Right ventricle myocardium superior (tissue), 1 donor: Measurements from ENCODE around the gene TCAP. TPM values are rescaled to one million over a fixed set of nuclear protein-coding genes. Genes with fewer than 3 reads are reported as not detected.
"Not testable (repeated sequence)": the region's sequence is repeated elsewhere in the genome, so short reads cannot be mapped to it uniquely, and the experiment has no call there.

Experiments used
- ATAC-seq: fragments of 200-7000 bp; cut with Tn5 transposase; one replicate; pipeline ENCODE4 v1.9.1; 2020; ENCODE audit warnings: mild to moderate bottlenecking; ENCODE audit not compliant: poor library complexity
- DNase-seq: peaks from one replicate; pipeline ENCODE4 v3.0.0-alpha.2; 2020
- intact Hi-C: fragments of 100-400 bp; cut with DNase I; formaldehyde crosslinking; loops from one replicate; pipeline ENCODE4 v1.11.2; 2022
- total RNA-seq: library from RNA; stranded (reverse); fragmentation: NEBNext Ultra II Directional; extraction: Animal tissue kit (Norgen Biotek cat#: 25700); gene quantifications from one replicate; pipeline ENCODE4 v1.2.1, GENCODE V29; 2021
- donor health status: DM: no; HTN: yes; CAD: no; lungs with severe emphysema.

Gene TCAP
- total RNA-seq, 1 donor from 2014 or later: 5,900 TPM

DNA sequence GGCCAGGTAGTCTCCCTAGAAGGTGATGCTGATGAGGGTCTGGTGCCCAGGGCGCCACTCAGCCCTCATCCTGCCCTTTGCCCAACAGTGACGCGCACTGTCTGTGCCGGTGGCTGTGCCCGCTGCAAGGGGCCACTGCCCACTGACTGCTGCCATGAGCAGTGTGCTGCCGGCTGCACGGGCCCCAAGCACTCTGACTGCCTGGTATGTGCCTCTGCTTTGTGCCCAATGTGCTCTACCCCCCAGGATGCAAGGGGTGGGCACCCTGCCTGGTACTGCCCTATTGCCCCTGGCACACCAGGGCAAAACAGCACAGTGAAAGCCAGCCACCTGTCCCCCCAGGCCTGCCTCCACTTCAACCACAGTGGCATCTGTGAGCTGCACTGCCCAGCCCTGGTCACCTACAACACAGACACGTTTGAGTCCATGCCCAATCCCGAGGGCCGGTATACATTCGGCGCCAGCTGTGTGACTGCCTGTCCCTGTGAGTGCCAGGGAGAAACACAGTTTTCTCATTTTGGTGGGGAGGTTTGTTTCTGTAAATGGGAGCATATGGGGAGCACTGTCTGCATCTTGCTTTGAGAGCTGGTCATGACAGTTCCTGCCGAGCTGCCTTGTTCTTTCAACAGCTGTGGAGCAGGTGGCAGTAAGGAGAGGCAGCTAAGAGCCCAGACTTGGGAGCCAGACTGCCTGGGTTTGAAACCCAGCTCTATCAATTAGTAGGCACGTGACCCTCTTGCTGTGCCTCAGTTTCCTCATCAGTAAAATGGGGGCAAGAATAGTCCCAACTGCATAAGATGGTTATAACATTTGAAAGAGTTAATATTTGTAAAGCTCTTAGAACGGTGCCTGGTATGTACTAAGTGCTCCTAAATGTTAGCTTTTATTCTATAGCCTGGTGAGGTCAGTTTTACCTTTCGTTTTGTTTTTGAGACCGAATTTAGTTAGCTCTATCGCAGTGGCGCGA is 45.1 kb downstream of the TCAP start:
- intact Hi-C loops: no loop called here
- ATAC-seq: no peak

DNA sequence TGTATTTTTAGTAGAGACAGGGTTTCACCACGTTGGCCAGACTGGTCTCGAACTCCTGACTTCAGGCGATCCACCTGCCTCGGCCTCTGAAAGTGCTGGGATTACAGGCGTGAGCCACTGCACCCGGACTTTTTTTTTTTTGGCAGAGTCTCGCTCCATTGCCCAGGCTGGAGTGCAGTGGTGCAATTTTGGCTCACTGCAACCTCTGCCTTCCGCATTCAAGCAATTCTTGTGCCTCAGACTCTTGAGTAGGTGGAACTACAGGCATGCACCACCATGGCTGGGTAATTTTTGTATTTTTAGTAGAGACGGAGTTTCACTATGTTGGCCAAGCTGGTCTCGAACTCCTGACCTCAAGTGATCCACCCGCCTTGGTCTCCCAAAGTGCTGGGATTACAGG is 45.9 kb downstream of the TCAP start:
- DNase-seq, intact Hi-C loops, ATAC-seq: not testable (repeated sequence)

More for the DNA sequence above, 45.1 kb downstream of the TCAP start:
- no peak for DNase-seq

DNA sequence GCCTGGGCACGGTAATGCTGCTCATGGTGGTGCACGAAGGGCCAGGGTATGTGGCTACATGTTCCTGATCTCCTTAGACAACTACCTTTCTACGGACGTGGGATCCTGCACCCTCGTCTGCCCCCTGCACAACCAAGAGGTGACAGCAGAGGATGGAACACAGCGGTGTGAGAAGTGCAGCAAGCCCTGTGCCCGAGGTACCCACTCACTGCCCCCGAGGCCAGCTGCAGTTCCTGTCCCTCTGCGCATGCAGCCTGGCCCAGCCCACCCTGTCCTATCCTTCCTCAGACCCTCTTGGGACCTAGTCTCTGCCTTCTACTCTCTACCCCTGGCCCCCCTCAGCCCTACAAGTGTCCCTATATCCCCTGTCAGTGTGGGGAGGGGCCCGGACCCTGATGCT is 46.7 kb downstream of the TCAP start:
- ATAC-seq: no peak
- intact Hi-C loops: no loop called here
- DNase-seq: no peak

DNA sequence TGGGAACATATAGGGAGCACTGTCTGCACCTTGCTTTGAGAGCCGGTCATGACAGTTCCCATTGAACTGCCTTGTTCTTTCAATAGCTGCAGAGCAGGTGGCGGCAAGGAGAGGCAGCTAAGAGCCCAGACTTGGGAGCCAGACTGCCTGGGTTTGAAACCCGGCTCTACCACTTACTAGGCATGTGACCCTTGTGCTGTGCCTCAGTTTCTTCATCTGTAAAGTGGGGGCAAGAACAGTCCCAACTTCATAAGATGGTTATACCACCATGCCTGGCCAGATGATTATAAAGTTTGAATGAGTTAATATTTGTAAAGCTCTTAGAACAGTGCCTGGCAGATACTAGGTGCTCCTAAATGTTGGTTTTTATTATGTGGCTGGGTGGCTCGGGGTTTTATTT is 49.1 kb downstream of the TCAP start:
- no peak for ATAC-seq
- no peak for DNase-seq
- intact Hi-C loops: no loop called here

- intact Hi-C loops: no loop called here
- ATAC-seq (peak; percentile 6), DNase-seq (no peak)
Measured at GRCh38 chr17:39715375-39716072, 50.4 kb downstream of the TCAP start.

Other genes starting within 250 kb of the TCAP start
- 21.2 TPM for gene MED1, start 214.1 kb upstream of the TCAP start, total RNA-seq
- 16.7 TPM for gene CDK12, start 203.9 kb upstream of the TCAP start, total RNA-seq
- not detected for gene NEUROD2, start 57.4 kb upstream of the TCAP start, total RNA-seq
- 0.35 TPM for gene PPP1R1B, start 38.4 kb upstream of the TCAP start, total RNA-seq
- 13.9 TPM for gene STARD3, start 28.2 kb upstream of the TCAP start, total RNA-seq
- 7.1 TPM for gene PNMT, start 3.1 kb downstream of the TCAP start, total RNA-seq
- gene PGAP3, start 22.7 kb downstream of the TCAP start, total RNA-seq: 10.0 TPM
- gene ERBB2, start 34.7 kb downstream of the TCAP start, total RNA-seq: 64.2 TPM
- 50.4 TPM for gene MIEN1, start 65.2 kb downstream of the TCAP start, total RNA-seq
- 2.2 TPM for gene GRB7, start 72.6 kb downstream of the TCAP start, total RNA-seq
- gene IKZF3, start 199.0 kb downstream of the TCAP start, total RNA-seq: 0.22 TPM
- gene ZPBP2, start 202.9 kb downstream of the TCAP start, total RNA-seq: not detected